Activated B cell treated with CpG ODN at 0.5 μM for 24 hours (primary cell): ENCODE measurements around the gene YPEL4. TPM values are rescaled to one million over a fixed set of nuclear protein-coding genes. Genes with fewer than 3 reads are reported as not detected.
A peak's percentile ranks its signal among the peaks of the same experiment; 100 is the strongest.

ENCODE experiments used
- ATAC-seq: fragments of 200-7000 bp; cut with Tn5 transposase; one replicate; pipeline ENCODE4 v1.10.0; 2021; ENCODE audit warnings: low read depth, mild to moderate bottlenecking, moderate library complexity
- CTCF ChIA-PET: fragments of 350-600 bp; sonication (Branson Sonifier 250); formaldehyde crosslinking; loops from one replicate; lab custom pipeline; 2021; ENCODE audit warnings: antibody characterized with exemption; lab: Charles Lee
- POLR2A ChIA-PET: fragments of 350-600 bp; sonication (Branson Sonifier 250); formaldehyde crosslinking; loops from one replicate; lab custom pipeline; 2021; ENCODE audit warnings: antibody characterized with exemption; lab: Charles Lee
- DNase-seq: peaks from one replicate; pipeline ENCODE4 v3.0.0; 2022
- H3K27ac Mint-ChIP-seq: one replicate; pipeline ENCODE4 v1.8.0; 2020; ENCODE audit warnings: mixed read lengths
- H3K27me3 Mint-ChIP-seq: one replicate; pipeline ENCODE4 v1.8.0; 2021; ENCODE audit warnings: mixed read lengths
- H3K36me3 Mint-ChIP-seq: one replicate; pipeline ENCODE4 v1.8.0; 2021; ENCODE audit warnings: low read depth, mixed read lengths
- H3K4me1 Mint-ChIP-seq: one replicate; pipeline ENCODE4 v1.8.0; 2021; ENCODE audit warnings: mixed read lengths
- H3K4me3 Mint-ChIP-seq: one replicate; pipeline ENCODE4 v1.8.0; 2020; ENCODE audit warnings: mild to moderate bottlenecking, mixed read lengths
- H3K9me3 Mint-ChIP-seq: one replicate; pipeline ENCODE4 v1.8.0; 2020; ENCODE audit warnings: mixed read lengths
- CTCF ChIP-seq: fragments of 200-600 bp; IDR thresholded peaks from one replicate; pipeline ENCODE4 v1.8.0; 2022; ENCODE audit warnings: antibody characterized with exemption, mild to moderate bottlenecking
- intact Hi-C: fragments of 100-400 bp; cut with micrococcal nuclease; formaldehyde crosslinking; loops from one replicate; pipeline ENCODE4 v1.15.1; 2024
- total RNA-seq: library from RNA; stranded (reverse); gene quantifications from 2 replicates; pipeline ENCODE4 v1.2.3, GENCODE V29; 2022

YPEL4 gene
- total RNA-seq, 1 donor from 2014 or later: not detected

- intact Hi-C loops: loop anchor here (2.0 kb wide), 1 partner anchor 155 kb away; no protein-coding TSS in a partner anchor
- TF ChIP-seq CTCF: no peak
- POLR2A ChIA-PET: no interaction called here
- Mint-ChIP-seq H3K4me1 (peaks cover 42% of the 10 kb centered on the region), H3K27ac (no peak overlapping the region), H3K27me3 (peaks cover 63% of the 10 kb centered on the region), H3K4me3 (no peak overlapping the region), H3K36me3 (no peaks in the 10 kb centered on the region), H3K9me3 (no peaks in the 10 kb centered on the region)
- CTCF ChIA-PET: interaction anchor here (1.1 to 6.2 kb wide), 4 partner anchors 11 to 299 kb away, joined by 3 to 77 read pairs (median 18); partner anchors contain the start of gene UBE2L6
- ATAC-seq: no peak
- DNase-seq: no peak
Observed at GRCh38 chr11:57645689-57646085, 4.0 kb downstream of the YPEL4 start.

- Mint-ChIP-seq H3K9me3 (no peaks in the 10 kb centered on the region), H3K4me3 (no peak overlapping the region), H3K4me1 (peaks cover 40% of the 10 kb centered on the region), H3K27ac (no peak overlapping the region), H3K36me3 (no peaks in the 10 kb centered on the region), H3K27me3 (peaks cover 58% of the 10 kb centered on the region)
- intact Hi-C loops: loop anchor here (1.0 to 2.0 kb wide), 3 partner anchors 118 to 156 kb away; no protein-coding TSS in a partner anchor
- ChIA-PET CTCF (interaction anchor here (0.9 to 6.2 kb wide), 15 partner anchors 9 to 298 kb away, joined by 3 to 77 read pairs (median 4); partner anchors contain the start of gene UBE2L6), POLR2A (interaction anchor here (0.6 to 1.5 kb wide), 4 partner anchors 12 to 305 kb away, joined by 3 to 6 read pairs (median 4); no protein-coding TSS in a partner anchor)
- peak; percentile 82 for ATAC-seq
- TF ChIP-seq CTCF: no peak
- peak; percentile 65 for DNase-seq
Observed at GRCh38 chr11:57644748-57645688, 4.7 kb downstream of the YPEL4 start.

GRCh38 chr11:57643802-57644201, 5.9 kb downstream of the YPEL4 start:
- ChIA-PET CTCF (interaction anchor here (1.2 to 6.2 kb wide), 11 partner anchors 10 to 297 kb away, joined by 3 to 77 read pairs (median 8); partner anchors contain the start of gene UBE2L6), POLR2A (interaction anchor here (1.5 kb wide), 1 partner anchor 150 kb away, joined by 6 read pairs; no protein-coding TSS in a partner anchor)
- H3K36me3 Mint-ChIP-seq: no peaks in the 10 kb centered on the region
- peaks cover 51% of the 10 kb centered on the region for H3K27me3 Mint-ChIP-seq
- H3K27ac Mint-ChIP-seq: no peak overlapping the region
- H3K4me1 Mint-ChIP-seq: peaks cover 39% of the 10 kb centered on the region
- DNase-seq: no peak
- ATAC-seq: no peak
- intact Hi-C loops: loop anchor here (1.0 to 2.0 kb wide), 3 partner anchors 117 to 157 kb away; no protein-coding TSS in a partner anchor
- TF ChIP-seq CTCF: no peak
- H3K9me3 Mint-ChIP-seq: no peaks in the 10 kb centered on the region
- no peak overlapping the region for H3K4me3 Mint-ChIP-seq

GRCh38 chr11:57641011-57641807, 8.5 kb downstream of the YPEL4 start:
- H3K4me1 Mint-ChIP-seq: peaks cover 27% of the 10 kb centered on the region
- DNase-seq: no peak
- intact Hi-C loops: loop anchor here (1.0 kb wide), 4 partner anchors 73 to 296 kb away; no protein-coding TSS in a partner anchor

More at GRCh38 chr11:57641011-57641807, 8.5 kb downstream of the YPEL4 start:
- Mint-ChIP-seq H3K9me3 (no peaks in the 10 kb centered on the region), H3K36me3 (no peaks in the 10 kb centered on the region), H3K27ac (no peak overlapping the region), H3K27me3 (peaks cover 44% of the 10 kb centered on the region), H3K4me3 (no peak overlapping the region)
- ATAC-seq: no peak
- ChIA-PET POLR2A (interaction anchor here (0.7 to 1.4 kb wide), 4 partner anchors 105 to 184 kb away, joined by 3 to 7 read pairs (median 4); no protein-coding TSS in a partner anchor), CTCF (interaction anchor here (1.1 to 6.2 kb wide), 13 partner anchors 10 to 298 kb away, joined by 3 to 77 read pairs (median 7); partner anchors contain the start of genes TIMM10 and UBE2L6)
- TF ChIP-seq CTCF: no peak
